Sciatic nerve (tissue), 2 donors: Measurements from ENCODE around the gene MSI1. TPM values are rescaled to one million over a fixed set of nuclear protein-coding genes. Genes with fewer than 3 reads are reported as not detected.

Experiments
- ATAC-seq: fragments of 200-7000 bp; cut with Tn5 transposase; one replicate; pipeline ENCODE4 v1.9.1; 2020; ENCODE audit warnings: mild to moderate bottlenecking, moderate library complexity
- DNase-seq: peaks from one replicate; pipeline ENCODE4 v3.0.0-alpha.2; 2020; ENCODE audit warnings: low spot score
- intact Hi-C: fragments of 100-400 bp; cut with DNase I; formaldehyde crosslinking; loops from one replicate; pipeline ENCODE4 v1.14.2; 2022
- total RNA-seq: library from RNA; stranded (reverse); fragmentation: NEBNext Ultra II Directional; extraction: Animal tissue kit (Norgen Biotek cat#: 25700); gene quantifications from one replicate; pipeline ENCODE4 v1.2.1, GENCODE V29; 2021
- donor health status: DM: no; HTN: no; CAD: no.
- donor health status: DM: no; HTN: no; CAD: no.

Gene MSI1
- 2.2 TPM for total RNA-seq

DNA sequence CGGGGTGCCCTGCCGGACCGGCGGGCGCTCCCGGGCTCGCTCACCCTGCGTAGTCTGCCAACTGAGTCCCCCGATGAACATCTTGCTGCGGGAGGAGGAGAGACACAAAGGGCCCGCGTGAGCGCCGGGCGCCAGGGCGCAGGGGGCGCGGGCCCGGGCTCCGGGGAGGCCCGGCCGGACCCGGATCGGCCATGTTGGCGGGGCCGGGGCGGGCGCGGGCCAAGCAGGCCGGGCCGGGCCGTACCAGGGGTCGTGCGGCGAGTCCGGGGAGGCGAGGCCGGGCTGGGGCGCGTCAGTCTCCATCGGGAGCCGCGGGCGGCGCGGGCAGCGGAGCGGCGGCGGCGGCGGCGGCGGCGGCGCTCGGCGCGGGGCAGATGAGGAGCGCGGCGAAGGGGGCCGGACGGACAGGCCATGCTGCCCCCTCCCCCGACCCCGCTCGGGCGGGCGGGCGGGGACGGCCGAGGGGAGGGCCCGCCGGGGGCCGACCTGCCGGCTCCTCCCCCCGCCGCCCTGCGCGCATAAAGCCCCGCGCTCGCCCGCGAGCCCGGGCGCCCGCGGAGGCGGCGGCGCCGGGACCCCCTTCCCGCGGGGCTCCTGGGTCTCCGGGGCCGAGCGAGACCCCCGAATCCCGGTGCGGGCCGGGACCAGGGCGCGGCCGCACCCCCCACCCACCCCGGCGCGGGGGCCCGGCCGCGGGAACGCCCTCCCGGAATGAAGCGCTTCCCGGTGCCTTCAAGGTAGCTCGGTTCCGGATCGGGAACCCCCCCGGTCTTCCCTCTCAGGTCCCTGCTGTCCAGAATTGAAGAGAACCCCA is at the start of gene MSI1:
Gene MSI1 (minus strand): TSS at position 376 of the 814 bp plus-strand sequence. CDS start 73 bp downstream, at position 303.
- intact Hi-C loops: no loop called here
- DNase-seq: no peak
- ATAC-seq: no peak

DNA sequence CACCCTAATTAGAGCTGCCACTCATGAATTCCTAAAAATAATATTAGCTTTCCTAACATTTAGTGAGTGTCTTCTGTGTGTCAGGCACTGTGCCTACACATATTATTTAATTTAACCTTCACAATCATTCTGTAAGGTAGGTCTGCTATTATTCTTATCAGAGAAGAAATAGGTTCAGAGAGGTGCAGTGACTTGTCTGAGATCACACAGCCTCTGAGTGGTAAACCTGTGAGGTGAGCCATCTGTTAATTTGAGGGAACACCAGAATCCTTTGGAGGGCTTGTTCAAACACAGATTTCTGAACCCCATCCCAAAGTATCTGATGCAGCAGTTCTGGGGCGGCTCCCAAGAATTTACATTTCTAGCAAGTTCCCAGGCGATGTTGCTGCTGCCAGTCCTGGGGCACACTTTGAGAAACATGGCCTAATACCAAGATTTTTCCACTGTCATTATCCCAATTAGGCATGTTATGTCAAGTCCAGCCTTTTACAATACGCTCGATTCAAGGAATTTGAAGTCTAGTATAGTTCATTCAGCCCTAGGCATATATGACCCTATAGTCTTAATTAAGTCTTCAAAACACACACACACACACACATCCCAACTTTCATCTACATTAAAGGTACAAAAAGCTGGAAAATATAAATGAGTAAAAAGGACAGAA is 49.1 kb upstream of the MSI1 start:
- ATAC-seq: no peak
- DNase-seq: no peak
- intact Hi-C loops: no loop called here

DNA sequence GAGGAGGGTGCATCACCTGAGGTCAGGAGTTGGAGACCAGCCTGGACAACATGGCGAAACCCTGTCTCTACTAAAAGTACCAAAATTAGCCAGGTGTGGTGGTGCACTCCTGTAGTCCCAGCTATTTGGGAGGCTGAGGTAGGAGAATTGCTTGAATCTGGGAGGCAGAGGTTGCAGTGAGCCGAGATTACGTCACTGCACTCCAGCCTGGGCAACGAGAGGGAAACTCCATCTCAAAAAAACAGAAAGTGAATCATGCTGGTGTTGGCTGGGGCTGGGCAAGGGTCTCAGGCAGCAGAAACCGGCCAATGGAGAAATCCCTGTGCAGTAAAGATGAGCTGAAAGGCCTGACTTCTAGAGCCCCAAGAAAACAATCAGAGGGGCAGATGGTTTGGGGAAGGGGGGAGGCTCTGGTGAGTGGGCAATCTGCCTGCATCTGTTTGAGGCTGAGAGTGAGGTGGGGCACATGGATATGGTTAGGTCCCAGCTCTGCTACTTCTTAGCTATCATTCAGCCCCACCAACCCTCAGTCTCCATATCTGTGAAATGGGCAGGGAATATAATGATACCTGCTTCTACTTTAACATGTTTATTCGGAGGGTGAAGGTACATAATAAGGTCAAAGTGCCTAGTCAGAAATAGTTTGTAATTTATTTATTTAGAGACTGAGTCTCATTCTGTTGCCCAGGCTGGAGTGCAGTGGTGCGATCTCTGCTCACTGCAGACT is 47.7 kb upstream of the MSI1 start:
- ATAC-seq (no peak), DNase-seq (no peak)
- intact Hi-C loops: no loop called here

DNA sequence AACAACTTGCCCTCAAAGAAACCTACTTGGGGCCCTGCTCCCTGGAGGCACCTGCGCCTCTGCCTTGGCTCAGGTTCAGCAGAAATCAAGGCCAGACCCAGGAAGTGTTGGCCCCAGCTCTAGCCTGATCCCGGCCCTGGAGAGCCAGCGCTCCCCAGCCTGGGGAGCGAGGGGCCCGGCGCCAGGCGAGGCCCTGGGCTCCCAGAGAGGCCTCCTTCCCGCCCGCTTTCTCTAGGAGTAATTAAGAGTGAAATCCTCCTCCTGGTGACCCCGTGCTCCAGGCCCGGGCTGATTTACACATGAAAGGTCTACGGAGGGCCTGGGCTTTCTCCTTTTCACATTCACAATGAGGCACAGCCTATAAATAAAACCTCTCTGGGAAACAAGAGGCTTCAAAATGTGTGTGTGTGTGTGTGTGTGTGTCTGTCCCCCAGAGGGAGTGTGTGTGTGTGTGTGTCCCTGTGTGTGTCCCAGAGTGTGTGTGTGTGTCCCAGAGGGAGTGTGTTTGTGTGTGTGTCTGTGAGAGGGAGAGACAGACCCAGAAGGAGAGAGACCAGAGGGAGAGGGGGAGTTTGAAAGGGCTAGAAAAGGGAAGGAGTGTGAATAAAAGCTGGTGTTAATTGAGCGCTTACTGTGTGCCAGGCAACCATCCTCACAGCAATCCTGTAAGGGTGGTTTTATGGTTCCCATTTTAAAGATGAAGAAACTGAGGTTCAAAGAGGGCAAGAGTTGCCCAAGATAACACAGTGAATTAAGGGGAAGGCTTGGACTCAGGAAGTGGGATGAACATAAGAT is 45.1 kb upstream of the MSI1 start:
- intact Hi-C loops: no loop called here
- DNase-seq (no peak), ATAC-seq (no peak)

DNA sequence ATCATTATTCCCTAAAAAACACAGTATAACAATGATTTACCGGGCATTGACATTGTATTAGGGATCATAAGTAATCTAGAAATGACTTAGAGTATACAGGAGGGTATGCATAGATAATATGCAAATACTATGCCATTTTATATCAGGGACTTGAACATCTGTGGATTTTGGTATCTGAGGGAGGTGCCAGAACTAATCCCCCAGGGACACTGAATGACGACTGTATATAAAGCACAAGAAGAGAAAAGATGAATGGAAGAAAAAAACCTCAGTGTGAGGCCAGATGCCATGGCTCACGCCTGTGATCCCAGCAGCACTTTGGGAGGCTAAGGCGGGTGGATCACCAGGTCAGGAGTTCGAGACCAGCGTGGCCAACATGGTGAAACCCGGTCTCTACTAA is 43.5 kb upstream of the MSI1 start:
- intact Hi-C loops: no loop called here
- no peak for DNase-seq
- no peak for ATAC-seq

DNA sequence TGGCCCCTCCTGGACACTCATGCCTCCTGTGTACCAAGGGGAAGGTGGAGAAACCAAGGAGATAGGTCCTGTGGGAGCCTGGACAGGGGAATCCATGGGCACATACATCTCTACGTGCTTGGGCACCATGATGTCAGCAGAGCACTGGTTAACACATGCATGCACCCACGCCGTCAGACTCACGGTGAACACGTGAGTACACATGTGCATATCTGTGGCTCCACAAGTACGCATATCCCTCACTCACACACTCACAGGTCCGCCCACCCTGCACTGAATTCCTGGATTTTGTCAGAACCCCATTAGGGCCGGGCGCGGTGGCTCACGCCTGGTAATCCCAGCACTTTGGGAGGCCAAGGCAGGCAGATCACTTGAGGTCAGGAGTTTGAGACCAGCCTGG is 39.8 kb upstream of the MSI1 start:
- intact Hi-C loops: no loop called here
- DNase-seq: no peak
- ATAC-seq: no peak

DNA sequence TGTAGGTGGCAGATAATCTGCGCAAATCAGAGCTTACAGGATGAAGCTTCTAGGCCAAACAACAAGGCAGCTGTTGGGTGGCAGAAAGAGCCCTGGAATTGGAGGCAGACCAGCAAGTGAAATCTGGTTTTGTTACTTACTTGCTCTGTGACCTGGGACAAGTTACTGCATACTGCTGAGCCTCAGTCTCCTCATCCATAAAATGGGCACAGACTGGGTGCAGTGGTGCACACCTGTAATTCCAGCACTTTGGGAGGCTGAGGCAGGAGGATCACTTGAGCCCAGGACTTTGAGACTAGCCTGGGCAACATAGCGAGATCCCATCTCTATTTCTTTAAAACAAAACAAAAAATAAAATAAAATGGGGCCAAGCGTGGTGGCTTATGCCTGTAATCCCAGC is 37.6 kb upstream of the MSI1 start:
- no peak for DNase-seq
- ATAC-seq: no peak
- intact Hi-C loops: no loop called here

DNA sequence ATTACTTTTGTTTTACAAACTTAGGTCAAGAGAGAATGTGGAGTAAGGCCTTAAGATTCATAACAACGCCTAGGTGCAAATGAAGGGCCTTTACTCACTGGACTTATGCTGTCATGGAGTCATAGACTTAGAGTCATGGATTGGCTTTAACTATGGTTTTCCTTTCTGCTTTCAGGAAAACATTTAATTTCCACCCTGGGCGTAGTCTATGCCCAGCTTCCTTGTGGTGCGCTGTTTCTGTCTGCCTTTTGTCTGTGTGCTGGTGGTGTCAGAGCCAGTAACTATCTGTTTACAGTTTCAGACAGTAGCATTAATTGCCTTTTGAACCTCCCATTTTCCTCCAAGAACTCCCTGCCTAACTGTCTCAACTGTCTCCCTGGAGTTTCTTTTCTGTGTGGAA is 37.1 kb upstream of the MSI1 start:
- intact Hi-C loops: no loop called here
- DNase-seq (no peak), ATAC-seq (no peak)

DNA sequence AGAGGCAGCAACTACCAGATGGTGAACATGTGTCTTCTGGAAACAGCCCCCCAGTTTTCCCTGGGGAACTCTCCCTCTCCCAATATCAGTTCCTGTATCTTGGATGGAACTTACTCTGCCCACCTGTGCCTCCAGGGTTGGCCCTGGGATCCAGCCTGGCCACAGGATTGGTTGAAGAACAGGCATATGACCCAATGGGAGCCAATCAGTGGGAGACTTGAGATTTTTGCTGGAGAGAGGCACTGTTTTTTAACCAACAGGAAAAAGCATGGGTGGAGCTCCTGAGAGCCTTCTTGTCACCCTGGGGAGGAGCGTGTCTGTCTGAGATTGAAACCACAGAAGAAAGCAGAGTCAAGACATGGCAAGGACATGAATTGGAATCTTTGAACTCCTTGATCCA is 35.3 kb upstream of the MSI1 start:
- no peak for ATAC-seq
- intact Hi-C loops: no loop called here
- no peak for DNase-seq

DNA sequence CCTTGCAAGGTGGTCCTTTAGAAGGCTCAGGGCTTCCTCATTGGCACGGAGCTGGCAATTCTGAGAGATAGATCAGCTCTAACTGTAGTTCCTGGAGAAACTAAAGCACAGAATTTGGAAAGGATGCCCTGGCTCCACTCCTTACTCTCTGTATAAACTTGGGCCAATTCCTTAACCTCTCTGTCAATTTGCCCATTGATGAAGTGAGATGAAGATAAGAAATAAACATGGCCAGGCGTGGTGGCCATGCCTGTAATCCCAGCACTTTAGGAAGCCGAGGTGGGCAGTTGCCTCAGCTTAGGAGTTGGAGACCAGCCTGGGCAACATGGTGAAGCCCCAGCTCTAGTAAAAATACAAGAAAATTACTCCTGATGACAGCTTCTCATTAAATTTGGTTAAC is 34.9 kb upstream of the MSI1 start:
- ATAC-seq (no peak), DNase-seq (no peak)
- intact Hi-C loops: no loop called here

DNA sequence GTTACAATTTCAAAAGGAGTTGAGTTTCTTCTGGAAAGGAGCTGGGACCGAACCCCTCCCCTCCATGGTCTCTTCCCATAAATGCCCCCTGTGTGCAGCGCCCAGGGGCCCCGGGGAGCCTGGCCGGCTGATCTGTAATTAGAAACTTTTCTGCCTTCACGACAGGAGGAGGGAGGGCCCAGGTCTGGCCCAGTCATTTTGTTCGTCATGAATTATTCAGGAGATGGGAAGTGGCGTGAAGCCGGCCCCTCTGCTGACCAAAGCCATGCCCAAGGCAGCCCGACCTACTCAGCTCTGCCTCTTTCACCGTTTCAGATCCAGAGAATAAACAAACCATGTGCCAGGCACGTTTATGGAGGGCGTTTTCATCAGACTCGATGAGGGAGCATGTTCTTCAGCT is 33.3 kb upstream of the MSI1 start:
- ATAC-seq (no peak), DNase-seq (no peak)
- intact Hi-C loops: no loop called here

DNA sequence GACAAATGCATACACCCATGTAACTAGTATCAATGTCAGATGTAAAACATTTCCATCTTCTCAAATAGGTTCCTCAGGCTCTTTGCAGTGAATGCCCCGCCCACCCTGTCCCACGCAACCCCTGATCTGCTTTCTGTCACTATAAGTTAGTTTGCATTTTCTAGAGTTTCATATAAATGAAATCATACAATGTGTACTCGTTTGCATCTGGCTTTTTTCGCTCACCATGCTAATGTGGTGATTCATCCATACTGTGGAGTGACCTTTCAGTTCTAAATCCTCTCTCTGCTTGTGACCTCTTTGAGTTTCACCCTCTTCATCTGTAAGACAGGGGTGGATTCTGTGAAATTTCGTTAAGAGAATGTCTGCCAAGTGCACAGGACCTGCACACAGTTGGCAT is 30.6 kb upstream of the MSI1 start:
- no peak for DNase-seq
- intact Hi-C loops: no loop called here
- ATAC-seq: no peak

DNA sequence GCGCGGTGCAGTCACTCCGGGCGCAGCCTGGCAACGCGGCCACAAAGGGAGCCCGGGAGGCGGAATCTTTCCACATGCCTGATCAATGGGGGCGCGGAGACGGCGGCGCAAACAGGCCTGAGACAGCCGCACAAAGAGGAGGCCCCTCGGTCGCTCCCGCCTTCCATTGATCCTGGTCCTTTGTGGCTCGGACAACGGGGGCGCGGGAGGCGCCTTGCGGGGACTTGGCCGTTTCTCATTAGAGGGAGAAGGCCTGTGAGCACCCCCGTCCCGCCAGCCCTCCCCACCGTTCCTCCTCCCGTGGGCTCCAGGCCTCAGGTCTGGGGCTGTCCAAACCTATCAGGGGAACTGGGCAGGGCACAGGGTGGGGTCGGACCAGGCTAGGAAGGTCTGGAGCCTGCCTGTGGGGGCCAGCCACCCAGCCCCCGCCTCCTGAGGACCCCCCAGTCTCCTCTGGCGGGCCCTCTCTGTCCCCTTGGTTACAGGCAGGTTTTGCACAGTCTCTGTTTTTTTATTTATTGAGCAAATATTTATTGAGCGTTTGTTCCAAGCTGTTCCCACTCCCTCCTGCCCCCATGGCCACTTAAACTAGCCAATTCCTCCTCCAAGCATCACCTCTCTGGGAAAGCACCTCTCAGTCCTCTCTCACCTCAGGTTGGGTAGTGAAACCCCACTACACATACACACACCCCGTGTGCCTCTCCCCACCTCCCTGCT is 29.0 kb upstream of the MSI1 start:
- no peak for ATAC-seq
- intact Hi-C loops: no loop called here
- DNase-seq: no peak

DNA sequence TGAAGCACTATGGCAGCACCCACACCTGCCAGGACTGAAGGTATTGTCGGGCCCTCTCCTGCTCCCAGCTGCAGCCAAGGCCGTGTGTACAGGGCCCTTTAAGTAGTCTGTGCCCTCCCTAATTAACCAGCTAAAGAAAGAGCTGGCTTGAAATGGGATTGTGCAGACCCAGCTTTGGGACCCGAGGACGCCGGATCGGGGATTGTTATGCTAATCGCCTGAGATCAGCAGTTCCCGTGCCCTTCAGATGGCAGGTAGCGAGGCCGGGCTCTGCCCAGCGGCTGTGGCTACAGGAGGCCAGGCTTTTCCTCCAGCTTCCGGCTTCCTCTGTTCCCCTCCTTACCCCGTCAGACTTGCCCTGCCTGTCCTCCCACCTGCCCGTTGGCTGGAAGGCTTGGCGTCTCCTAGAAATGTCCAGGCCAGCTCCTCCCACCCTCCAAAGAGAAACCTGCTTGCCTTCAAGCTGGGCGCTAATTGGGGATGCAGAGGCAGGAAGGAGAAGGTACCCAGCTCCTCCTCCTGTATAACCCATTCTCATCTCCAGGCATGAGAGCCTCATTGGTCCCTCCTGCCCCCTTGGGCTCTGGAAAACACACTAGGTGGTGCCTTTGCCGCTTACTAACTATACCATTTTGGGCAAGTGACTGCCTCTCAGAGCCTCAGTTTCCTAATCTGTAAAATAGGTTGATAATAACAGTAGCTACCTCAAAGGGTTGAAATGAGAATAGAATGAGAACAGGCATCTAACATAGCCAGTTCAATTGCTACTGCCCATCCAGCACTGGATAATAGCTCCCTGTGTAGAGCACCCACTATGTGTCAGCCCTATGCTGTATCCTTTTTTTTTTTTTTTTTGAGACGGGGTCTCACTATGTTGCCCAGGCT is 25.8 kb upstream of the MSI1 start:
- ATAC-seq (no peak), DNase-seq (no peak)

DNA sequence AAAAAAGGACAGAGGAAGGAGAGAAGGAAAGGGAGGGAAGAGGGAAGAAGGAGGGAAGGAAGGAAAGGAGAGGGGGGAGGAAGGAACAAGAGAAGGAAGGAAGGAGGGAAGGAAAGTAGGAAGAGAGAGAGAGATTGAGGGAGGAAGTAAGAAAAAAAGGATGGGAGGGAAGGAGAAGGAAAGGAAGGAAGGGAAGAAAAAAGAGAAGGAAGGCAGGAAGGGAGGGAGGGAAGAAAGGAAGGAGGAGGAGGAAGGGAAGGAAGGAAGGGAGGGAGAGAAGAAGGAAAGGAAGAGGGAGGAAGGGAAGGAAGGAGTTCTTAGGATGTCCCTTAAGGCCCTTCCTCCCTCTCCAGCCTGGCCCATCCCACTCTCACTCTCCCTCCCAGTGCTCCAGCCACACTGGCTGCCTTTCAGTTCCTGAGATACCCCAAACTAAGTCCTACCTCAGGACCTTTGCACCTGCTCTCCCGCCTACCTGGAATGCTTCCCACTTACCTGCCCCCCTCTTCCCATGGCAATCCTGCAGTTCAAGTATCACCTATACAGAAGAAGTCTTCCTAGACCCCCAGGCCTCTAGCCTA is 21.7 kb upstream of the MSI1 start:
- ATAC-seq (no peak), DNase-seq (no peak)
- intact Hi-C loops: no loop called here

More for the DNA sequence above, 25.8 kb upstream of the MSI1 start:
- intact Hi-C loops: no loop called here

DNA sequence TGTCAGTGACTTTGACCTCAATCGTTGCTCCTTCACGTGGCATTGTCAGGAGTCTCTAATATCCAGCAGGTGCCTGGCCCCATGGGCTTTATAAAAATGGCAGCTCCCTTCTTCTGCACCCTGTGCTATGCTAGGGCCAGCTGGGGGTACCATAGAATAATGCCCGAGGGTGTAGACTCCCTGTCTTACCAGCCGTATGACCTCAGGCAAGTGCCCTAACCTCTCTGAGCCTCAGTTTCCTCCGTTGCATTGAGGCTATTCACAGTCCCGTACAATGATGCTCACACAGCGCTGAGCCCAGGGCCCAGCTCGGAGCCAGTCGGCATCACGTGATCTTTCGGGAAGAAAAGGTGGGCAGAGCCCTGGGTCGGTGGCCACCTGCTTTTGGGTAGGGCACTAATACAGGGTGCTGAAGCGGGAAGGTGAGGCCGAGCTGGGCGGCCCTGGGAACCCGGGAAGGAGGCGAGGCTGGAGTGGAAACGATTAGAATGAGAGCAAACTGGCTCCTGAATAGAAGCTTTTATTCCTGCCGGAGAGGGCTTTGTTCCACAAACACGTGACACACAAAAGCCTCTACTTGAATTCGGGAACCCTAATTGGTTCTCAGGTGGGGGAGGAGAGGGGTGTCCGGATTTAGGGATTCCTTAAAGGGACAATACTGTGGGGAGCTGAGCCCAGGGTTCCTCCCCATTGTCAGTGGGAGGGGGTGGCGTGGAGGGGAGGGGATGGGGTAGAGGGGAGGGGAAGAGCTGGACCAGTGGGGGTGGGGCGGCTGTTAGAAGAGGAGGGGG is 19.9 kb upstream of the MSI1 start:
- intact Hi-C loops: no loop called here
- DNase-seq (no peak), ATAC-seq (no peak)
